Activated CD4-positive, alpha-beta T cell treated with anti-CD3 and anti-CD28 coated beads, Interleukin-10, Interleukin-2, amounts not matched to agents 100 ng/mL and 50 ng/mL, durations not matched to agents 16 hours and 8 hours (primary cell): Measurements from ENCODE around the gene KLHDC4.
"Not testable (repeated sequence)": the region's sequence is repeated elsewhere in the genome, so short reads cannot be mapped to it uniquely, and the experiment has no call there.

Experiments used
- DNase-seq: peaks from one replicate; pipeline ENCODE4 v3.0.0-alpha.2; 2020

Gene KLHDC4

DNA sequence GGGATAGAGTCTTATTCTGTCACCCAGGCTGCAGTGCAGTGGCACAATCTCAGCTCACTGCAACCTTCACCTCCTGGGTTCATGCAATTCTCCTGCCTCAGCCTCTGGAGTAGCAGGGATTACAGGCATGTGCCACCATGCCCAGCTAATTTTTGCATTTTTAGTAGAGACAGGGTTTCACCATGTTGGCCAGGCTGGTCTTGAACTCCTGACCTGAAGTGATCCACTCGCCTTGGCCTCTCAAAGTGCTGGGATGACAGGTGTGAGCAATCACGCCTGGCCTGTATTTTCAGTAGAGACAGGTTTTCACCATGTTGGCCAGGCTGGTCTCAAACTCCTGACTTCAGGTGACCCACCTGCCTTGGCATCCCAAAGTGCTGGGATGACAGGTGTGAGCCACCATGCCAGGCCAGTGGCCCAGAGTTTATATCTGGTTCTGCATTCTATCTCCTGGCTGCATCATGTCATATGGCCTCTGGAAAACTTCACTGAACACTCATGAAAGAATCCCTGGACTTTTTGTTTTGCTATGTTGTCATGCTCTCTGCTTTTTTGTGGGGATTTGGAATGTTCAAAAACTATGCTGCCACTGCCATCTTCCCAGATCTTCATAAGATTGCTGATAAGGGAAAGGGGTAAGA is 21.8 kb upstream of the KLHDC4 start:
- DNase-seq = not testable (repeated sequence)

DNA sequence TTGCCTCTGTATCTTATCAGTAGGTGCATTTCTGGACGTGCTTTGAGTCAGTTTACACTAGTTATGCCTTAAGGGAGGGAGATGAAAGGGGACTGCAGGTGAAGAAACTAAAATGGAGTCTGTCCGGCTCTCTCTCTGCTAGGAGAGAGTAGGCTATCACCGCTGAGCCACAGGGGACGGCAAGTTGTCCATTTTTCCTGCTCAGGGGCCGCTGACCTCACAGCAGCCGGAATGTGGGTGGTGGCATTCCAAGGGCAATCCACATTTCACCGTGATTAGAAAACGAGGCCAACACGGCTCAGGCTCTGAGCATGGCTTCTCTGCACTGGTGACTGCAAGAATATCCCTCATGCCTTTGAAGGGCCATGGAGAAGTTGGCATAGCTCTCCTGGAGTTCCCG is 19.0 kb upstream of the KLHDC4 start:
- no peak for DNase-seq

DNA sequence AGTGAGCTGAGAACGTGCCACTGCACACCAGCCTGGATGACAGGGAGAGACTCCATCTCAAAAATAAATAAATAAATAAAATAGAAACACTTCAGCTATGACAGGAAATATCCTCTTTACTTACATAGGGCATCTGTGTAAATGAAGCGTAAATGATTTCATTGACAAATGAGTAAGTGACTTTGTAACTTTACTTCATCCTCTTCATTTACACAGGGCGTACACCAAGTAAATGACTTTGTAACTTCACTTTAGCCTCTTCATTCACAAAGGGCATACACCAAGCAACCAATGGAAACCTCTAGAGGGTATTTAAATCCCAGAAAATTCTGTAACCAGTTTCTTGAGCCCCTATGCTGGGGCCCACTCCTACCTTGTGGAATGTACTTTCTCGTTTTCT is 16.2 kb upstream of the KLHDC4 start:
- no peak for DNase-seq

DNA sequence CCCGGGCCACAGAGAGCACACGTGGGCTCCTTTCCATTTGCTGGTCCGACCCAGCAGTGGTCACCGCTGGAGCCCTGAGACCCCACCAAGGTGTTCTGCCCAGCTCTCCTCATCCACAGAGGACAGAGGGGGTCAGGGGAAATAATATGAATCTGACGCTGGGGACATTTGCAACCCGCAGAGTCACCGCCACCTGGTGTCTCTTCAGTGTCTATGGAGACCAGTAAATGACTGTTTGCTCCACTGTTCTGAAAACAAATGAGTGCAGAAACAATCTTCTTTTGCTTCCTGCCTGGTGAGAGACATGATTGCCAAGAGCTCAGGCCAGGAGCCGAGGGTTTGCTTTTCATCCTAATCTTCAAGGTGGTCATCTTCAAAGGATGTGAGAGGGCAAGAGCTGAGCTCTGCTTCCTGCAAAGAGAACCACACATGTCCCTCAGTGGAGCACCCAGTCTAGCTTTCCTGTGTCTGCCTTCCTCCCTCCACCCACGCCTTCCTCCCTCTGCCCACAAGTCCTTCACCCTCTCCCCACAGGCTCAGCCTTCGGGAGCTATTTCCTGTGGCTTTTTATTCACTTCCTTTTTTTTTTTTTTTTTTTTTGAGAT is 14.7 kb upstream of the KLHDC4 start:
- DNase-seq = peak; percentile 90

DNA sequence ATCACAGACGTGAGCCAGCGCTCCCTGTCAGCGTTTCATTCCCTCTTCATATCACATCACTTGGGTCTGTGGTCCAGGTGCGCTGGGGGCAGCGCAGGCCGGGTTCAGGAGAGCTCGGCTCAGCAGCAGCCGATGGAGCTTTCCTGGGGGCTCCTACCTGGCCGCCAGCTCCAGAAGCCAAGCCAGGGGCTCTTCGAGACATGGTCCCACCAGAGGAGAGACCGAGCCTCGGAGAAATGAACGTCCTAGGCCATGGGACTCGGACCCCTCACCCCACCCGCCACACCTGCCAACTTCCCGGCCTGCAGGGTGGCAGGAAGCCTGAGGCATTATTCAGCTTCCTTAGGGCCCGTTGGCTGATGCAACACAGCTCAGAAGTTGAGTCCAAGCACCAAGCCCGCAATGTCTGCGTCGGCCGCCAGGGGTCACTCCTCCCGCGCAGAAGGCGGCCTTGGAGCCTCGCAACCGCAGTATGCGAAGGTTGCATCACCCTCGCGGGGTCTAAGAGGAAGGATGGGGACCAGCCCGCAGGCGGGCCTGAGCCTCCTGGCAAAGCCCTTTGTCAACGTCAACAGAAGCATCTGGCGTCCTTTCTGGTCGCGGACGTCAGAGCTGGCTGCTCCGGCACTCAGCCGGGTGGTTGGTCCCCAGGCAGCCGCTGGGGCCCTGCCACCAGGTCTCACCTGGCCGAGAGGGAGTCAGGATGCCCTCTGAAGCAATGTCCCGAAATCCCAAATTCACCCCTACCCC is 13.2 kb upstream of the KLHDC4 start:
- peak; percentile 98 for DNase-seq

DNA sequence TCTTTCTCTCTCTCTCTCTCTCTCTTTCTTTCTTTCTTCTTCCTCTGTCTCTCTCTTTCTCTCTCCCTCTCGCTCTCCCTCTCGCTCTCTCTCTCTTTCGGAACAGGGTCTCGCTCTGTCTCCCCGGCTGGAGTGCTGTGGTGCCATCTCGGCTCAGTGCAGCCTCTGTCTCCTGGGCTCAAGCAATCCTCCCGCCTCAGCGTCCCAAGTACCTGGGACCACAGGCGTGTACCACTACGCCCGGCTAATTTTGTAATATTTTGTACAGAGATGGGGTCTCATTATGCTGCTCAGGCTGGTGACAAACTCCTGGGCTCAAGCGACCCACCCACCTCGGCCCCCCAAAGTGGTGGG is 12.7 kb upstream of the KLHDC4 start:
- peak; percentile 16 for DNase-seq

DNA sequence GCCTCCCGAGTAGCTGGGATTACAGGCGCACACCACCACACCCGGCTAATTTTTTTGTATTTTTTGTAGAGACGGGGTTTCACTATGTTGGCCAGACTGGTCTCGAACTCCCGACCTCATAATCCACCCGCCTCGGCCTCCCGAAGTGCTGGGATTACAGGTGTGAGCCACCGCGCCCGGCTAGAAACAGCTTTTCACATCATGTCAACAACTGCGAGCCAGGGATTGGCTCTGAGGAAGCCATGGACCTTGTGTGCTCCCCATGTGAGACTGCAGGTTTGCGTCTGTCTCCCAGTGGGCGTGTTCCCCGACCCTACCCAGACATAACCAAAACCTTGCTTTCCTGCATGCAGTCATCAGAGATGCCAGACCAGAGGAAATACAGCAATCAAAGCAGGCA is 8.1 kb upstream of the KLHDC4 start:
- DNase-seq = not testable (repeated sequence)

DNA sequence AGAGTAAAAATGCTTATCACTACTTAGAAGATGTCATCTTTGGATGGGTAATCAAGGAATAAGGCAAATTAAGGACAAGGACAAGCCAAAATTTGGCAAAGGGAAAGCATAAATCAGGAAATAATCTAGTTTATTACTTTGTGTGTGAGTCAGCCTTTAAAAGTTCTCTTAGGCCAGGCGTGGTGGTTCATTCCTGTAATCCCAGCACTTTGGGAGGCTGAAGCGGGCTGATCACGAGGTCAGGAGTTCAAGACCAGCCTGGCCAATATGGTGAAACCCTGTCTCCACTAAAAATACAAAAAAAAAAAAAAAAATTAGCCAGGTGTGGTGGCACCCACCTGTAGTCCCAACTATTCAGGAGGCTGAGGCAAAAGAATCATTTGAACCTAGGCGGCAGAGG is 1.7 kb upstream of the KLHDC4 start:
- not testable (repeated sequence) for DNase-seq

DNA sequence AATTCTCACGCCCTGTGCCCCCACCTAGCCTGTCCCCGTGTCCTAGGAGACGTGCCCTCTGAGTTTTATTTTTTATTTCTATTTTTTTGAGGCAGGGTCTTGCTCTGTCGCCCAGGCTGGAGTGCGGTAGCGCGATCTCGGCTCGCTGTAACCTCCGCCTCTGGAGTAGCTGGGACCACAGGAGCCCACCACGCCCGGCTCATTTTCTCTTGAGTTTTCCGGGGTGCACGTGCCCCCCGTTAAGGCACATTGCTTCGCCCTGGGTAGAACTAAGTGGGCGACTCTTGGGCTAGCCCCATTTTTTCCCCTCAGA is 655 bp upstream of the KLHDC4 start:
- DNase-seq = no peak

DNA sequence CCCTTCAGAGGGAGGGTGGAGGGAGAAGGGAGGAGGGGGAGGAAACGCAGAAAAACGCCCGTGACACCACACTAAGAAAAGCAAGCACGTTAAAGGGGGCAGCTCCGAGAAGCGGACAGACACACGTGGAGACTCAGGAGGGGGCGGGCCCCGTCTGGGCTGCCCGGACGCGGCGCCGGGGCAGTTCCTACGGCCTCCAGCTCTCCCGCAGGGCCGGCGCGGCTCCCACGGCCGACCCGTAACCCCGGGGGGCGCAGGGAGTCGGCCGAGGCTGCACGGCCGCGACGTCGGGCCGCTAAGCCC is 362 bp downstream of the KLHDC4 start:
- DNase-seq = peak; percentile 68

DNA sequence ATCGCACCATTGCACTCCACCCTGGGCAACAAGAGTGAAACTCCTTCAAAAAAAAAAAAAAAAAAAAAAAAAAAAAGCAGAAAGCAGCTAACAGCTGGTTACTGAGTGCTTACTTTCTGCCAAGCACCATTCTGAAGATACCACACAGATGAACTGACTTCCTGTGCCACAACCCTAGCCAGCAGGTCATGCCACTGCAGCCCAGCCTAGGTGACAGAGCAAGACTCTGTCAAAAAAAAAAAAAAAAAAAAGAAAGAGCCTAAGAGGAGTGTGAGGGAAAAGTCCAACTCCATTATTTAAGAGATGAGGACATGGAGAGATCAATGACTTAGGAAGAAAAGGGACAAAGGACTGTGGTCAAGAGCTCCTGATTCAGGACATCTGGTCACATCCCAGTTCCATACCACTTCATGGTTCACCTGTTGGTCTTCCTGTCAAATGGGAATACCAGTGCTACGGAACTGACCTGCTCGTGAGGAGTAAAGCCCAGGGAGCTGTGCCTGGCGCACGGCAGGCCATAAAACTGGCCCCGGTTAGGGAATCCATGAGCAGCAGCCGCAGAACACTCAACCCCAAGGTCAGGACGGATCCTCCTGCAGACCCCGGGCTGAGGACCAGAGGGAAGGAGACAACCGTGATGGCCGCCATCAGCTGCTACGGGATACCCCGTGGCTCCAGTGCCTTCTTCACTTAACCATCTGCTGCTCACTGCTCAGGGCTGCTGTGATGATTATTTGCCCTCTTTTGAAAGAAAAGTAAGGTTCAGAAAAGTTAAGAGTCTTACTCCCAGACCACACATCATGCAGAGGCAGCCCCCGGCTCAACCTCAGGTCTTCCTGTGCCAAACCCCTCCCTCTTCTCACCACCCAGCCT is 950 bp downstream of the KLHDC4 start:
- DNase-seq = peak; percentile 62

DNA sequence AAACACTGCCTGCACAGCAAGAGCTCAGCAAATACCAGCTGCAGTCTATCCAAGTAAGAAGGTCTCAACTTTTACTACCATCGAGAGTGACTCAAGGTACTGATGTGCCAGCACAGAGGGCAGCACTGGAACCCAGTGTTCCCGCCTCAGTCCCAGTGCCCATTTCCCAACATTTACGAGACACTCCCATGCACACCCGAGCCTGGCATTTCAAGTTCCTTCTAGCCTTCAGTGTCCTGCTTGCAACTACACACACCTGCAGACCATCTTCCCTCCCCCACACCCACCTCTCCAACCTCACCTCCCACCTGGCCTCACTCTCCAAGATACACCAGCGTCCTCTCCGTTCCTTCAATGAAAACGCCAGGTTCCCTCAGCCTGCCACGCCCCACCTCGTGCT is 3.2 kb downstream of the KLHDC4 start:
- no peak for DNase-seq

DNA sequence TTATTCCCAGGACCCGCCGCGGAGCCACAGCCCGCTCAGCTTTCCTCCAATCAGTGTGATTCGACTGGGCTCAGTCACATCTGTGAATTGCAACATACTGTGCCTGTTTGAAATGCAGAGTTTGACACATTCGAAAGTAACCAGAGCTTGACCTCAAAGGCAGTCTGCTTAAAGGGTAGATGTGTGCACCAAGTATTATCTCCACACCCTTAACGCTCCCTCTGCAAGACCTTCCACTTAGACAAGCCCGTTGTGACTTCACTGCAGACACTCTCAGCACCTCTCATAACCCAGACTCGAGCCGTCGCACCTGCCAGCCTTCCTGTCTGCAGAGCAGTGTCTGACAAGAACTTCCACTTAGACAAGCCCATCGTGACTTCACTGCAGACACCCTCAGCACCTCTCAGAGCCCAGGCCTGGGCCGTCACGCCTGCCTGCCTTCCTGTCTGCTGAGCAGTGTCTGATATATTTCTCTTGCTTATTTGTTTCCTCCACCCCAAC is 3.7 kb downstream of the KLHDC4 start:
- no peak for DNase-seq

DNA sequence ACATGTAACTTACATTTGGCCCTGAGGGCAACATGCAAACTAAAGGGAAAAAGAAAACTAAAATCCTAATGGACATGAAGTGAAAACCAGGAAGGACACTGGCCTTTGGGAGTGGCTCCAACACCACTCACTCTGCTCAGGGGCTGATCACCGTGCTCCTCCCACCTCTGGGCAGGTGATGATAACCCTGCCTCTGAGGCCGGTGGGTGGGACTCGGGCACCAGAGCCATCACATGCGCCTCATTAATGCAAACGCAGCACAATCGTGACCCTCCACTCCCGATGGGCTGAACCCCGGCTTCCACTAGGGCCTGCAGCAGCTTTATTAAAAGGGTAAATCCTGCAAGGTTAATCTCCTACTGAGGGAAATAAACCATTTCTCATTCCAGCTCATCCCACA is 4.7 kb downstream of the KLHDC4 start:
- no peak for DNase-seq

DNA sequence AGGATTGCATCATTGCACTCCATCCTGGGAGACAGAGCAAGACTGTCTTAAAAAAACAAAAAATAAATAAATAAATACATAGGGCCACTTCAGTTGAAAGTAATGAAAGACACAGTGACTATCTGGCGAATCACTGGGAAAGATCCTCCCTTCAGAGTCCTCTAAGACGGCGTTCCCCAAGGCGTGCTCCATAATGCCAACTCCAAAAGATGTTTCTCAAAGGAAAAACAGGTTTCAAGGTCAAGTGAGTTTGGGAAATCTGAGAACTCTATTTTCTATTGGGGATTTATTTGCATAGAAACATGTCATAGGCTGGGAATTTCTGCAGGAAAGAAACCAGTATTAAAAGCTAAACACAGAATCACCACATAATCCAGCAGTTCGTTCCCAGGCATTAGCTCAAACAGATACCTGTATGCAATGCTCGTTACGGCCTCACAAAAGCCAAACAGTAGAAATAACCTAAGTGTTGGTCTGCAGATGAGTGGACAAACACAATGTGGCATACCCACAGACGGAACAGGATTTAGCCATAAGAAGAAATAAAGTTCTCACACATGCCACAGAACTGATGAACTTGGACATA is 7.9 kb downstream of the KLHDC4 start:
- no peak for DNase-seq

DNA sequence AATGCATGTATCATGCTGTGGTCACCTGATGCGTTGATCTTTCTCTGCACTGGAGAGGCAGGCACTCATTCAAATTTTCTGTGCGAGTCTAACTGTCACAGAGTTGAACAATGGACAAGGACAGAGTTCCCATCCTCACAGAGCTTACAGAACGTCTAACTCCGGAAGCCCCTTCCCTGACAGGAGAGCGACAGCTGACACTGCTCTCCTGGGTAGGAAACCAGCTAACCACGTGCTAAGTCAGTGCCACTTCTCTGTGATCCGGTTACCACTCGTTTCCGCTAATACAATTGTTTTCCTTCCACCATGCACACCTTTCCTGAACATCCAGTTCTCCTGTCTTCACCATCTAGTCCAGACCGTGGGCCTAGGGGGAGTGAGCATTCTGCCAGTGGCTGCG is 11.3 kb downstream of the KLHDC4 start:
- DNase-seq = no peak

DNA sequence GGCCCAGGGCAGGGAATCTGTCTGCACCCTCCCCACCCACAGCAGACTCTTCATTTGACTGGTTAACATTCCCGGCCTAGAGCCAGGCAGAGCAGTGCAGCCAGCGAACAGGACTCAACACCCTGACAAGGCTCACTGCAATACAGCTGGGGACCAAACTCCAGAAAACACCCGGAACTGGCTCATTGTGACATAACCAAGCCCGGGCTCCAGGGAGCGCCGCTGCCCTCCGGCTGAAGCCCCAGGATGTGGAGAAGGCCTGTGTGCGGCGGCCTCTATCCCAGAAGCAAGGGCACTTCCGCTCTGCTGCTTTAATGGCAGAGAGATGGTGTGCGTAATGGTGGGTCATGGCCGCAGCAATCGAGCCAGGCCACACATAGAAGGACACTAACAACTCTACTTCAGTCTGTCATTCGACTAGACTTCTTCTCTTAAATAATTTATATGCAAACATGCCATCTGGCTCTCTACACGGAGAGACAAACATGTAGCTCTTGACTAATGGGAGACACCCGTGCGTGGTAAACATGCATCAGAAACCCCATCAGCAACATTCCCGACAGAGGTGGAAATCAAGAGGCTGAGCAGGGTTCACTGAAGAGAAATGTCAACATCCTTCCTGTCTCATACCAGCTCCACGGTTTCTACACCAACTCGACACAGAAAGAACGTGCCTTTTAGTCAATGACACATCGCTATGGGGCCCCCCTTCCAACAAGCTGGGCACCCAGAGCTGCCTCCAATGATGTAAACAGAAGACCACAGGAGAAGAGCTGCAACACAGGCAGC is 18.0 kb downstream of the KLHDC4 start:
- no peak for DNase-seq

DNA sequence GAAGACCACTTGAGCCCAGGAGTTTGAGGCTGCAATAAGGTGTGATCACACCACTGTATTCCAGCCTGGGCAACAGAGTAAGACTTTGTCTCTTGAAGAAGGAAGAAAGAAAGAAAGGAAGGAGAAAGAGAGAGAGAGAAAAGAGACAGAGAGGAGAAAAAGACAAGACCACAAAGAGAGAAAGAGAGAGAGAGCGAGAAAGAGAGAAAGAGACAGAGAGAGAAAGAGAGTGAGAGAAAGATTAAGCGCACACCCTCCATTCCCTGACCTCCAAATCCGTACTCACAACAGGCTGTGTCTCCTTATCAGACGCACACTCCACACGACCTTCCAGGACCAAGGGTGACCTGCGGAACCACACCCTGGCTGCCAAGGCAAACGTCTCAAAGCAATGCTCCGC is 19.6 kb downstream of the KLHDC4 start:
- DNase-seq = no peak

DNA sequence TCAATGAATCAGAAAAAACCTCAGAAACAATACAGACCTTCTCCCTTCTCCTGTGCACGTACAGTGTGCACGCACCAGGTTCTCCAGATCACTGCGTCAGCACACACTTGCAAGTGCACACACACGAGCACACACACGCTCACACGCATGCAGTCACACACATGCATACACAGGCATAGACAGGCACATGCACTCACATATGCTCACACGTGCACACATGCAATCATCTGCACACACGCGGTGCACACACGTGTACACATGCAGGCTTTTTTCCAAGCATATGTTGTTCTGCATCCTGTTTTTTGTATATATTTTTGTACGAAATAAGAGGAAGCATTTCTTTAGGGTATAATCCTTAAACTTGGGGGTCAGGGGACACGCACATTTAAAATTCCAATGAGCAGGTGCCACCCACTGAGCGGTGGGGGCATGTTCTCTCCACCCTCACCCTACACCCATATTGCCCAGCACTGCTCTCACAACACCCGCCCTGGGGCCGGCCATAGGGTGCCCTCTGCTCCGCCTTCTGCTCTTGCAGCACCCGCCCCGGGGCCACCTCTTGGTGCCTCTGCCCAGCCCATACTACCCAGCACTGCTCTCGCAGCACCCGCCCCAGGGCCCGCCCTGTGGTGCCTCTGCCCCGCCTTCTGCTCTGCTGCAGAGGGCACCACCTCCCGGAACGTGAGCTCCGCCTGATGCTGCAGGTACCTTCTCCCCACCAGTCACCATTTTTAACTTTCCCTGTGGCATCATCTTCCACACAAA is 20.9 kb downstream of the KLHDC4 start:
- DNase-seq = no peak

DNA sequence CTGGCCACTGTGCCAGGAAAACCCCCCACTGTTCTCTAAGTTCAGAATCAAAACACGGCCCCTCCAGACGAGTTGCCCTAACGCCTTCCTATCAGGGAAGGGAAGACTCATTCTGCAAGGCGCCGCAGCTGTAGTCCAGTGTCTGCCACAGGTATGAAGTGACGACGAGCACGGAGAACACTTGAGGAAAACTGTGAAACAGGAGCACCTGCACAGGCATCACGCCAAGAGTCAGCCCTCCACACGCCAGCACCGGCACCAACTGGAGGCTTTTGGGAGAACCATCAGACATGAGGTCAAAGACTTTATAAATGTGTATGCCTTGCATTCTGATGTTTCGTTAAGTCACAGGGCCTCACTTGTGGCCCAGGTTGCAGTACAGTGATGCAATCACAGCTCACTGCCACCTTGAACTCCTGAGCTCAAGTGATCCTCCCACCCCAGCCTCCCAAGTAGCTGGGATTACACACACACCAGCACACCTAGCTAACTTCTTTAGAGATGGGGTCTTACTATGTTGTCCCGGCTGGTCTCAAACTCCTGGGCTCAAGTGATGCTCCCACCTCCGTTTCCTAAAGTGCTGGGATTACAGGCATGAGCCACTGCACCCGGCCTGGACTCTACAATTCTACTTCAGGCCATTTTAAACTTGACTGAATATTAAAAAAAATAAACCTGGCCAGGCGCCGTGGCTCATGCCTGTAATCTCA is 22.9 kb downstream of the KLHDC4 start:
- DNase-seq = no peak
